ENCODE results near the gene HSD17B14. TPM values are rescaled to one million over a fixed set of nuclear protein-coding genes. Genes with fewer than 3 reads are reported as not detected.
A peak's percentile ranks its signal among the peaks of the same experiment; 100 is the strongest.

Gene HSD17B14
- total and polyA plus RNA-seq, 9 of the 15 experiments (the other 6 are each of a cell fraction or from before 2014, with no cell fraction given): 0.16 TPM; not detected in 8

- peak; percentile 72; the same call in 1 of the 2 replicates for TF ChIP-seq ARID3A (IDR thresholded peaks at IDR 0.05; ENCODE audit: borderline replicate concordance, low read depth, low read length)
- TF ChIP-seq PATZ1 (CRISPR knock-in tag; IDR thresholded peaks at IDR 0.05; ENCODE audit: borderline replicate concordance): no peak
- peak; percentile 79 for TF ChIP-seq MEIS2 (IDR thresholded peaks at IDR 0.05; ENCODE audit: partially characterized antibody)
- no peak for TF ChIP-seq ZKSCAN3 (CRISPR knock-in tag; IDR thresholded peaks at IDR 0.05)
- TF ChIP-seq NCOA4 (IDR thresholded peaks at IDR 0.05; ENCODE audit: partially characterized antibody): no peak
- peak; percentile 100 for TF ChIP-seq NCOR1 (IDR thresholded peaks at IDR 0.05)
- TF ChIP-seq ZNF232 (CRISPR knock-in tag; IDR thresholded peaks at IDR 0.05): 0 out of 2 replicates have a peak, but pooled peaks have one; percentile 54
- TF ChIP-seq E2F6 (IDR thresholded peaks at IDR 0.05; ENCODE audit: borderline replicate concordance in 1 of 2, extremely low read depth in 1 of 2, insufficient read depth in 1 of 2, insufficient read length in 1 of 2, low read depth in 1 of 2, low read length in 1 of 2, poor library complexity in 1 of 2, severe bottlenecking in 1 of 2): peak in 1 of 2 experiments; percentile 31
- peak; percentile 98 for TF ChIP-seq SMAD4 (CRISPR knock-in tag; conservative IDR thresholded peaks at IDR 0.05)
- TF ChIP-seq GABPB2 (CRISPR knock-in tag; conservative IDR thresholded peaks at IDR 0.05): no peak; the same call in 1 of the 2 replicates
- TF ChIP-seq ATF6 (CRISPR knock-in tag; IDR thresholded peaks at IDR 0.05): no peak
- peak; percentile 56 for TF ChIP-seq LCOR (CRISPR knock-in tag; IDR thresholded peaks at IDR 0.05)
- no peak for TF ChIP-seq HMG20A (CRISPR knock-in tag; conservative IDR thresholded peaks at IDR 0.05)
- no peak for TF ChIP-seq E4F1 (CRISPR knock-in tag; IDR thresholded peaks at IDR 0.05; ENCODE audit: borderline replicate concordance)
- TF ChIP-seq ZNF583 (CRISPR knock-in tag; IDR thresholded peaks at IDR 0.05): peak; percentile 59; the same call in 1 of the 2 replicates
These were observed 37.4 kb upstream of the HSD17B14 start (continued) for GRCh38 chr19:48873476-48874302.

All from K562 (cell line).